Prostate gland (tissue), 2 donors: ENCODE data around the gene VOPP1. TPM values are rescaled to one million over a fixed set of nuclear protein-coding genes. Genes with fewer than 3 reads are reported as not detected.

ENCODE experiments used
- DNase-seq: peaks from one replicate; pipeline ENCODE4 v3.0.0-alpha.2; 2019; ENCODE audit warnings: low spot score
- H3K27ac ChIP-seq, 2 donors: fragments of 200-600 bp; sonication (generic); 2 replicates each; pipeline ENCODE4 v1.5.1; 2017 to 2019
- H3K27me3 ChIP-seq: fragments of 200-600 bp; sonication (generic); replicated peaks from 2 replicates; pipeline ENCODE4 v1.5.1; 2019; ENCODE audit not compliant: insufficient read depth
- H3K36me3 ChIP-seq, 2 donors: fragments of 200-600 bp; sonication (generic); 1 replicate in 1 of 2; 2 replicates in 1 of 2; pipeline versions ENCODE4 v1.5.1 to v1.8.1; 2017 to 2019
- H3K4me1 ChIP-seq: fragments of 200-600 bp; sonication (generic); replicated peaks from 2 replicates; pipeline ENCODE4 v1.5.1; 2019
- H3K4me3 ChIP-seq, 2 donors: fragments of 200-600 bp; sonication (generic); 2 replicates each; pipeline ENCODE4 v1.5.1; 2017 to 2019
- H3K9me3 ChIP-seq: fragments of 200-600 bp; sonication (generic); 2 replicates; pipeline ENCODE4 v1.5.1; 2017
- CTCF ChIP-seq, 4 experiments: fragments of 200-600 bp in 2 of 4; fragments of 450-650 bp in 2 of 4; sonication (generic) in 2 of 4; IDR thresholded peaks; 1 replicate in 3 of 4; 2 replicates in 1 of 4; pipeline ENCODE4 v1.5.1; 2016 to 2019; ENCODE audit warnings: antibody characterized with exemption in 4 of 4, mild to moderate bottlenecking in 2 of 4, moderate library complexity in 2 of 4
- POLR2A ChIP-seq: fragments of 450-650 bp; IDR thresholded peaks from one replicate; pipeline ENCODE4 v1.6.1; 2016; ENCODE audit warnings: antibody characterized with exemption, mild to moderate bottlenecking
- POLR2AphosphoS5 ChIP-seq: sonication (generic); formaldehyde crosslinking; IDR thresholded peaks from one replicate; pipeline ENCODE4 v1.6.1; 2017; ENCODE audit warnings: antibody characterized with exemption
- WGBS: methylation state at CpG from one replicate; pipeline ENCODE4 v1.1.5; 2018; 5-methylcytosine and 5-hydroxymethylcytosine counted together
- intact Hi-C: fragments of 100-400 bp; cut with DNase I; formaldehyde crosslinking; loops from one replicate; pipeline ENCODE4 v1.14.2; 2022
- total RNA-seq, 2 donors: library from RNA; depleted of rRNA; stranded (reverse); fragments of >200 nt; gene quantifications; one replicate each; pipeline ENCODE4 v1.1.0, GENCODE V29; 2016

Gene VOPP1
- total RNA-seq, 2 donors from 2014 or later, result 29.4 to 46.6 TPM

- H3K4me1 ChIP-seq, result no peaks in the 10 kb centered on the region
- no peaks in the 10 kb centered on the region for H3K9me3 ChIP-seq
- intact Hi-C loops, result no loop called here
- no peak for DNase-seq
- TF ChIP-seq POLR2AphosphoS5 (no peak), POLR2A (no peak), CTCF (IDR thresholded peaks at IDR 0.05) (no peak)
- H3K27me3 ChIP-seq, result no peaks in the 10 kb centered on the region
- no peaks in the 10 kb centered on the region for H3K36me3 ChIP-seq
- 86% methylated on average over 8 of the region's 8 CpGs for WGBS
- no peak overlapping the region for H3K4me3 ChIP-seq
- no peak overlapping the region for H3K27ac ChIP-seq
Observed at GRCh38 chr7:55532150-55532917, 40.0 kb downstream of the VOPP1 start.

GRCh38 chr7:55531536-55531935 lies 40.8 kb downstream of the VOPP1 start:
- TF ChIP-seq POLR2AphosphoS5, result no peak
- TF ChIP-seq POLR2A, result no peak
- no peak for TF ChIP-seq CTCF (IDR thresholded peaks at IDR 0.05)
- no peaks in the 10 kb centered on the region for H3K27me3 ChIP-seq
- WGBS, result 95% methylated on average over 5 of the region's 5 CpGs
- no peak overlapping the region for H3K4me3 ChIP-seq
- no peaks in the 10 kb centered on the region for H3K4me1 ChIP-seq
- no peaks in the 10 kb centered on the region for H3K9me3 ChIP-seq
- H3K36me3 ChIP-seq, result no peaks in the 10 kb centered on the region
- intact Hi-C loops, result no loop called here
- DNase-seq, result no peak
- H3K27ac ChIP-seq, result no peak overlapping the region

GRCh38 chr7:55527307-55527706 lies 45.0 kb downstream of the VOPP1 start:
- 62% methylated on average over 4 of the region's 4 CpGs for WGBS
- no peaks in the 10 kb centered on the region for H3K27me3 ChIP-seq
- no peaks in the 10 kb centered on the region for H3K4me1 ChIP-seq
- no peak overlapping the region for H3K27ac ChIP-seq
- H3K9me3 ChIP-seq, result no peaks in the 10 kb centered on the region
- no peak overlapping the region for H3K4me3 ChIP-seq
- no peak for TF ChIP-seq CTCF (IDR thresholded peaks at IDR 0.05)
- H3K36me3 ChIP-seq, result no peaks in the 10 kb centered on the region
- no peak for DNase-seq
- intact Hi-C loops, result no loop called here

- no peak for DNase-seq
- intact Hi-C loops, result no loop called here
- H3K27me3 ChIP-seq, result no peaks in the 10 kb centered on the region
- H3K36me3 ChIP-seq, result no peaks in the 10 kb centered on the region
- no peak overlapping the region for H3K27ac ChIP-seq
- no peaks in the 10 kb centered on the region for H3K9me3 ChIP-seq
- TF ChIP-seq POLR2AphosphoS5 (no peak), POLR2A (no peak), CTCF (IDR thresholded peaks at IDR 0.05) (no peak)
- no peaks in the 10 kb centered on the region for H3K4me1 ChIP-seq
- WGBS, result 83% methylated on average over 5 of the region's 5 CpGs
- H3K4me3 ChIP-seq, result no peak overlapping the region
Observed at GRCh38 chr7:55526770-55527169, 45.5 kb downstream of the VOPP1 start.

- H3K36me3 ChIP-seq, result no peaks in the 10 kb centered on the region
- peaks cover 4% of the 10 kb centered on the region for H3K4me1 ChIP-seq
- TF ChIP-seq CTCF (IDR thresholded peaks at IDR 0.05) (no peak), POLR2A (no peak), POLR2AphosphoS5 (no peak)
- WGBS, result 92% methylated on average over 4 of the region's 4 CpGs
- no peaks in the 10 kb centered on the region for H3K27me3 ChIP-seq
- no peak for DNase-seq
- intact Hi-C loops, result no loop called here
- H3K9me3 ChIP-seq, result no peaks in the 10 kb centered on the region
- H3K4me3 ChIP-seq, result no peak overlapping the region
- H3K27ac ChIP-seq, result no peak overlapping the region
Observed at GRCh38 chr7:55526329-55526728, 46.0 kb downstream of the VOPP1 start.
